Measurements from ENCODE around the gene LPGAT1.

LPGAT1 gene

GRCh38 chr1:211761400-211761799 lies 69.2 kb downstream of the LPGAT1 start:
- no peak for DNase-seq

DNA sequence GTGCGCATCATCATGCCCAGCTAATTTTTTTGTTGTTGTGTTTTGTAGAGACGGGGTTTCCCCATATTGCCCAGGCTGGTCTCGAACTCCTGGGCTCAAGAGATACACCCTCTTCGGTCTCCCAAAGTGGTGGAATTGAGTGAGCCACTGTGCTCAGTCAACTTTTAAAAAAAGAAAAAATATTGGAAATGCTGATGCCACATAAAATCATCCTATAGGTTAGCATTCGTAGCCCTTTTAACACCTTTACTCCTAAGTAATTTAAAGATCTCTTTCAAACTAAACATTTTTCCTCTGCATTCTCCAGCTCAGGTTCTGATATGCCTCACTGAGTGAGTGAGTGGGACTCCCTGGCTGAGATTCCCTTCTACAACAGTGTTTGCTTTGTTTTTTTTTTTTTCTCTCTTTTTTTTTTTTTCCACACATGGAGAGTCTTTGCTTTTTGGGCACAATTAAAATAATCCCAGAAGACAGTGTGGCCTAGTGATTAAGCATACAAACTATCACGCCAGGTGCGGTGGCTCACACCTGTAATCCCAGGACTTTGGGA lies 74.0 kb downstream of the LPGAT1 start:
- no peak for DNase-seq

DNA sequence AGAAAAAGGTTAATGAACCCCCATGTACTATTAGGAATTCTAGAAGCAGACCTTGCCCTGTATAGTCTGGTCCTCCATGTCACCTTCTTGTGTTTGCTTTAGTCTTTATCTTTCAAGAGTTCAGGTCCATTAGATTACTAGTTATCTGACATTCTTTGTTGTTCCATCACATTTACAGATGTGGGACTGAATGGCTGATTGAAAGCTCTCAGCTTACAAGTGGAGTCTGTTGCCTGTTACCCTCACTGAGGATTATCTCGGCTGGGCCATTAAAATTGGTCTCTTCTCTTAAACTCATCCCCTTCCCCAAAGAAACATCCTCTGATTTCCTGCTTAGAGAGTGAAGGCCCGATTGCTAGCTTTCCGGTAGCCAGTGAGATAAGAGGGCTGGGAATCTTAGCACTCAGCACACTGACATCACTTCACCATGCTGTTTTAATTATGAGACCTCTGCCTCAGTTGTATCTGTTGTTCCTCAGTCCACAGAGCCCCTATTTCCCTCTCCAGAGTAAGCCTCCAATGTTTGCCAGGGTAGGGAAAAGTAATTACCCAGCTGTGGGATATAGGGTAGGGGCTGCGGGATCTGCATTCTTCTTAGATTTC lies 76.8 kb downstream of the LPGAT1 start:
- no peak for DNase-seq

DNA sequence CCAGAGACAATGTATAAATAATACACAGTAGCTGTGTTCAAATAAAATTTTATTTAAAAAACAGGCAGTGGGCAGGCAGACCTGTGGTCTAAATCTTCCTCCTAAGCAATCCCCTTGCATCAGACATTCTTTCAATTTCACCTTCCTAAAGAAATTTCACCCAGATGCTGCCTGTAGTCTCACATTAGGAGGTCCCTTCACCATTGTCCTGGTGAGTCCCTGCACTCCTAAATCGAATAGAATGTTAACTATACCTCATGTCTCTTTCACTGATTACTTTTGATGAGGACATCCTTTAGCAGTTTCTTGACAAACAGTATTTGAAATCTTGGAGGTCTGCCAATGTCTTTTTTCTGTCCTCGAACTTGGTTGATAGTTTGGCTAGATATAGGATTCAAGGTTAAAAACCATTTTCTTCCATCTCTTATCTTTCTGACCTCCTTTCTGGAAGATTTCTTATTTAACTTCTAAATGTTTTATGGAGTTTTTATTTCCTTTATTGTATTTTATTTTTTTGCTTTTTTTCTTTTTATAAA lies 77.5 kb downstream of the LPGAT1 start:
- DNase-seq, result no peak

- no peak for DNase-seq
These were observed 78.2 kb downstream of the LPGAT1 start for GRCh38 chr1:211752317-211752716.

- DNase-seq, result no peak
These were observed 79.1 kb downstream of the LPGAT1 start for GRCh38 chr1:211751438-211751837.

- DNase-seq, result no peak
These were observed 80.0 kb downstream of the LPGAT1 start for GRCh38 chr1:211750599-211750998.

GRCh38 chr1:211749251-211749650 lies 81.3 kb downstream of the LPGAT1 start:
- no peak for DNase-seq

DNA sequence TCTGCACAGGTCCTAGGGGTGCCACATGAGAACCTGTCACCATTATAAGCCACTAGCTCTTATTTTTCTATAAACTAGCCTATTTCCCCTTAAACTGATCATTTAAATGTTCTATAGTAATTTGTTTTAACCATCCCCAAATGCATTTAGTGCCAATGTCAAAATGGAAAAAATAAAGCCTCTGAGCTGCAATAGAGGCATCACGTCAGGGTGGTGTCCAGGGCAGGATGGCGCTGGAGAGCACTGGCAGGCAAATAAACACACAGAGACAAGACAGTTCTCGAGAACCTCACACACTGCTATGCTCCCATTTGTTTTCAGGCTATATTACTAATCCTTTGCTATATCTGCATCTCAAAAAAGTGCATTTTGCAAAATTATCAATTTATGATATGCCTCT lies 81.8 kb downstream of the LPGAT1 start:
- no peak for DNase-seq

- DNase-seq, result no peak
These were observed 87.6 kb downstream of the LPGAT1 start for GRCh38 chr1:211742889-211743529.

DNA sequence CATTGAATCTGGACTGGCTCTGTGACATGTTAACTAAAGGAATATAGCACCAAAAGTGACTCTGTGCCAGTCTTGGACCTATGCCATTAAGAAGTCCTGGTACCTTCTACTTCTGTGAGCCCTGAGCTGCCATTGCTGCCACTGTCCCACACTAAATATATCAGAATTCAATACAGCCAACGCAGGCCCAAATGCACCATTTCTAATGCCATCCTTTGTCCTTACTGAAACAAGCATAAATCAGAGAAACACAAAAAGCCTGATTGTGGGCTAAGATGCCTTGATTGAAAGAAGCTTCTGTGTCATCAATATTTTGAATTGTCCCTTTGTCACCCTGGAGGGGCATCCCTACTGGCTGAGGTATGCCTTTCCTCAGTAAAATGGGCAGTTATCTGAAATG lies 88.3 kb downstream of the LPGAT1 start:
- DNase-seq, result no peak

- DNase-seq, result no peak
These were observed 88.8 kb downstream of the LPGAT1 start for GRCh38 chr1:211741788-211742187.

GRCh38 chr1:211741116-211741515 lies 89.4 kb downstream of the LPGAT1 start:
- no peak for DNase-seq

- no peak for DNase-seq
These were observed 90.7 kb downstream of the LPGAT1 start for GRCh38 chr1:211739671-211740411.

- no peak for DNase-seq
These were observed 91.8 kb downstream of the LPGAT1 start for GRCh38 chr1:211738691-211739301.

DNA sequence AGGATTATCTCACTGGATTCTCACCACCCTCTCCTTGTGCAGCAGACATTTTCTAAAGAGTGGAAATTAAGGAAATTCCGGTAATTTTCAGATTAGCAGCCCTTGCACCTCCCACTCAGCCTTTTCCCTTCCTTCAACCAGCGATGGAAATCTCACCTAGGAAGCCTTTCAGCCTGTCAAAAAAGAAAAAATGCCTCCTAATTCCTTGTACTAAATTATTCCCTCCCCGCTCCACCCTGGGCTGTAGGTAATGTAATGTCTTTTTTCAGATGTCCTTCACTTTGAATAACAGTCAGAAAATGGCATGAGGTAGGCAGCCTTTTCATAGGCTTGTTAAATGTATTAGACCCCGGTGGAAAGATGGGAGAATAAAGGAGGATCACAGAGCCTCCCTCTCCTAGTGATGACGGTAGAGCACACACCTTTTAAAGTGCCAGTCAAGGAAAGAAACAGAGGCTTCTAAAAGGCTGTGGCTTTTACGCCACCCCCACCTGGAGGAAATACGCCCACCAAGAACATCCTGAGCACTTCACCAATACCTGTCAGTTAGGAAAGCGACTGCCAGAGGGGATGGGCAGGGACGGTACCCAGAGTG lies 92.4 kb downstream of the LPGAT1 start:
- DNase-seq, result no peak

DNA sequence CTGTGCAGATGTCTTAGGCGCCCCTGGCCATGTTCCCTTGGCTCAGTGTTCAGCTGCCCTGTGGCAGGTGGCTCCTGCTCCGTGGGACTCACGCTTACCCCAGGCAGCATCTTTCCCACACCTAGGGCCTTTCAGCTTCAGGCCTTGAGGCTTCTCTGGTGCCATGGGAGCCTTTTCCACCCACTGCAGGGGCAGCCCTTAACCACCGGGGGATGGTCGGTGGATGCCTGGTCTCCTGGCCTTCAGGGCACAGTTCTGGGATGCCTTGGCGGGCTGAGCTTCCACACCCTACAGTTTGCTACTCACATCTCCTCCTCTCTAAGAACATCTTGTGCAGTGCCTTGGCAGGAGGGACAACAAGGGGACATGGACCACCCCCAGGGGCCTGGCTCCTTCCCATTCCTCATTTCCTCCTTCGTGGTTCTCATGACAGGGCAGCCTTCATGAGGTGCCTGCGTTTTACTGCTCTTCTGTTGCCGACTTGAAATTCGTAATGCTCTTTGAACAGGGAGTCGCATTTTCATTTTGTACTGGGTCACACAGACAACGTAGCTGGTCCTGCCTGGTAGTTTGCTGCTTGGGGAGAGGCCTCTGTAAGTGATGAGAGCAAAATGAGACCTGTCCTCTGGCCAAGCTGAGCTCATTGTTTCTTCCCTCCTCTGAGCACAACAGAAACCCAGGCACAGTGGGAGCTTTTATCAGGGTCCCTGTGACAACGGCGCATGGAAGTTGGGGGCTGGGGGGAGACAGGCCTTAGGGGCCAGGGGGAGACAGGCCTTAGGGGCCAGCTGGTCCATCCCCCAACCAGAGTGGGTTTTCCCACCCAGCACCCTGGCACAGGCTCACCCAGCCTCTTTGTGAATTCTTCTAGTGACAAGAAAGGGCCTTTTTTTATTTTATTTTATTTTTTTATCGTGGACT lies 93.2 kb downstream of the LPGAT1 start:
- no peak for DNase-seq

DNA sequence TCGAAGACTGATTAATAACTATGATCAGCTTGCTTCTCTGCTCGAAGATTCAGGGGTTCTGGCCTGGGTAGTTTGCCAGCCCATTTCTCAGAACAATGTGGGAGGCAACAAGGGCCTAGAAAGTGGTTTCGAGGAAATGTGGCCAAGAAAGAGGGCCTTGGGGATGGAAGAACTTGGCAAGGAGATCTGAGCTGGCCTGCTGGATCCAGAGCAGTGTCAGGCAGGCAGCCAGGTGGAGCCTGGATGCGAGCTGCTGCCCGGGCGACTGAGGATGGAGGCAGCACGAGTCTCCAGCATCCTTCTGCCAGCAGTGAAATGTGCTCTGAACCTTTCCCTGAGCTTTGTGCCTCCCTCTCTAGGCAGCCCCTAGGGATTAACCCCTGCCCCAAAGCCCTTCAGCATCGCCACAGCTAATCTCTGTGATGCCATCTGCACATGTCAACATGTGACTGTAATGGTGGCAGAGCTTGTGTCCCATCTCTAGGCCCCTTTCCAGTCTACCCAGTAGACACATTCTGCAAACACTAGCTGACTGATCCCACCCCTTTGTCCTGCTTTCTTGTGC lies 94.1 kb downstream of the LPGAT1 start:
- no peak for DNase-seq

- no peak for DNase-seq
These were observed 95.1 kb downstream of the LPGAT1 start for GRCh38 chr1:211735208-211736170.

GRCh38 chr1:211734791-211735190 lies 95.8 kb downstream of the LPGAT1 start:
- DNase-seq, result peak; percentile 74
